Stimulated activated memory B cell treated with anti-CD40 and anti-IgM and Interleukin-4, amounts not matched to agents 10 μg/mL and 1 μg/mL and 100 μg/mL, for 72 hours (primary cell): ENCODE data around the gene MYO9B.

Experiments used
- ATAC-seq: fragments of 150-1000 bp; cut with Tn5 transposase; 2 replicates; pipeline ENCODE4 v1.10.0; 2021
- H3K27ac Mint-ChIP-seq: one replicate; pipeline ENCODE4 v1.8.0; 2022; ENCODE audit warnings: mild to moderate bottlenecking, mixed read lengths
- H3K27me3 Mint-ChIP-seq: one replicate; pipeline ENCODE4 v1.8.0; 2022; ENCODE audit warnings: mixed read lengths
- H3K36me3 Mint-ChIP-seq: one replicate; pipeline ENCODE4 v1.8.0; 2022; ENCODE audit warnings: mixed read lengths
- H3K4me1 Mint-ChIP-seq: one replicate; pipeline ENCODE4 v1.8.0; 2022; ENCODE audit warnings: mixed read lengths
- H3K4me3 Mint-ChIP-seq: one replicate; pipeline ENCODE4 v1.8.0; 2022; ENCODE audit warnings: mild to moderate bottlenecking, moderate library complexity, mixed read lengths
- H3K9me3 Mint-ChIP-seq: one replicate; pipeline ENCODE4 v1.8.0; 2022; ENCODE audit warnings: mixed read lengths

Gene MYO9B

DNA sequence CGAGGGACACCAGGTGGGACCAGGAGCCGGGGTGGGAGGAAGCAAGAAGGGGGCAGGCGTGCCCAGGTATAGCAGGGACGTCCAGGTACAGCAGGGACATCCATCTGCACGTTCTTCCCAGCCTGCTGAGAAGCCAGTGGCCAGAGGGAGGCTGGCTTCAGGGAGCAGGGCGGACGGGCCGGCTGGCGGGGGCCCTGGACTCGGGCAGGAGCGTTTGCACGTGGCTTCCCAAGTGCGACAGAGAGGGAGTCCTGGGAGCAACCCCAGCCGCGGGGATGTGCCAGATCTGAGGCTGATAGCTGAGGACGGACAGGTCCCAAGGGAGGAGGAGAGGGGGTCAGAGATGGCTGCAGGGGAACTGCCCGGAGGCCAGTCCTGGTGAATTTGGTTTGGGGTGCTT, 36.7 kb downstream of the MYO9B start:
- H3K4me1 Mint-ChIP-seq, result peaks cover 89% of the 10 kb centered on the region
- no peak for ATAC-seq
- H3K36me3 Mint-ChIP-seq, result peaks cover 73% of the 10 kb centered on the region
- H3K4me3 Mint-ChIP-seq, result no peak overlapping the region
- no peaks in the 10 kb centered on the region for H3K27me3 Mint-ChIP-seq
- H3K9me3 Mint-ChIP-seq, result no peaks in the 10 kb centered on the region
- peak overlapping the region; percentile 96 for H3K27ac Mint-ChIP-seq

DNA sequence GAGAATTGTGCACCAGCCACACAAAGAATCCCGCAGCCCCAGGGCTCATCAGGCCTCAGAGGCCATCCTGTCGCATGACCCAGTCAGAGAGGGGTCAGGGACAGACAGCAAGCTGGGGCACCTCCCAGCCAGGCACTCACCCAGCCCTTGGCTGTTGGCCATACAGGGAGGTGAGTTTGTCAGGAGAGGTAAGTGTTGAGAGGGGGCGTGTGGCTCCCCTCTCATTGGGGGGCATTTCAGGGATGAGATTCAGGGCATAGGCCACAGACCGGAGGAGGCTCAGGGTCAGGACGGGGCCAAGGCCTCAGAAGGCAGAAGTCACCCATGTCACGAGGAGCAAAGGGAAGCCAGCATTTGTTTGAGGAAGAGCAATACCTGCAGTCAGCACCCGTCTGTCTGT, 37.1 kb downstream of the MYO9B start:
- Mint-ChIP-seq H3K4me3 (no peak overlapping the region), H3K27me3 (no peaks in the 10 kb centered on the region), H3K27ac (peak overlapping the region; percentile 96), H3K4me1 (peaks cover 85% of the 10 kb centered on the region), H3K9me3 (no peaks in the 10 kb centered on the region), H3K36me3 (peaks cover 68% of the 10 kb centered on the region)
- no peak for ATAC-seq

DNA sequence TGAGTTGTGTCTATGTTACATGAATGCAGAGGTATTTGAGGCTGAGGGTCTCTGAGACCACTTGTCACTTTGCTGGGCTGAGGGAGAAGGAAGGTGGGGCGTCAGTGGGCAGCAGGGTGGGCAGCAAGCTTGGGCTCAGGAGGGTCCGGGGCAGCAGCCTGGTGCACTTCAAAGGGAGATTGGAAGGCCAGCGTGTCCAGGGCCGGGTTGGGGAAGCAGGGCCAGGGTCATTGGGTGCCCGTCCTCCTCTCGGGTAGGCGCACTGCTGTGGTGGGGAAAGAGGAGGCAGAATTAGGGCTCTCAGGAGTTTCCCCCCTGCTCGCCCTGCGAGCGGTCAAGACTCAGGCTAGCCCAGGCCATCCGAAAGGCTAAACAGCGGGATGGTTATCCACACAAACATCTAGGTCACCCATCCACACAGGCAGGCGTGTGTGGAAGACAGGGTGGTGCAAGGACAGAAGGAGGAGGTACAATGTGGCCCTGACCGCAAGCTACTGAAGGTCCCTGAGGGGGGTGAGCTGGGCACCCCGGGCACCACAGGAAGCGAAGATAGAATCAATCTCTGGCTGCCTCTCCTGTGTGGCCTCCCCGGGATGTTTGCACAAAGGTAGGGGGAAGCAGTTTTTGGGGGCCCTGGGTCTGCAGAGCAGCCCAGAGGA, 37.7 kb downstream of the MYO9B start:
- Mint-ChIP-seq H3K4me1 (peaks cover 79% of the 10 kb centered on the region), H3K9me3 (no peaks in the 10 kb centered on the region), H3K27me3 (no peaks in the 10 kb centered on the region), H3K27ac (peak overlapping the region; percentile 96), H3K4me3 (no peak overlapping the region), H3K36me3 (peaks cover 63% of the 10 kb centered on the region)
- ATAC-seq, result no peak

DNA sequence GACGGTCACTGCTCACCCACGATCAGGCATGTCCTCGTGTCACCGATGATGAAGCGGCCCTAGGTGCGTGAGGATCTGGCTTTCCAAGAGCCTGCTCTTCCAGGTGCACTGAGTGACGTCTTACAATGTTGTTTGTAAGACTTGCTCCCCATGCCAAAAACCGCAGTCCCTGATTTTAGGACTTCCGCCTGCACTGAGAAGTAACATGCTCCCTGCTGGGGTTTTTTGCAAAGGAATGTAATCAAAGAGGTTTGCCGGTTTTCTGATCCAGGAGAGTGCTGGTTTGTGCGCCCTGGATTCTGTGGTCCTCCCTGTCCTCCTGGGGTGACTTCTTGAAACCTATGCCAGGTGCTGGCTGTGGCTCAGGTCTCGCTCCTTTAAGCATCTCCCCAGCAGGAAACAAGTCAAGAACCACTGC, 38.8 kb downstream of the MYO9B start:
- Mint-ChIP-seq H3K27me3 (no peaks in the 10 kb centered on the region), H3K9me3 (no peaks in the 10 kb centered on the region), H3K36me3 (peaks cover 64% of the 10 kb centered on the region), H3K4me1 (peaks cover 67% of the 10 kb centered on the region), H3K4me3 (no peak overlapping the region), H3K27ac (peak overlapping the region; percentile 25)
- ATAC-seq, result no peak

DNA sequence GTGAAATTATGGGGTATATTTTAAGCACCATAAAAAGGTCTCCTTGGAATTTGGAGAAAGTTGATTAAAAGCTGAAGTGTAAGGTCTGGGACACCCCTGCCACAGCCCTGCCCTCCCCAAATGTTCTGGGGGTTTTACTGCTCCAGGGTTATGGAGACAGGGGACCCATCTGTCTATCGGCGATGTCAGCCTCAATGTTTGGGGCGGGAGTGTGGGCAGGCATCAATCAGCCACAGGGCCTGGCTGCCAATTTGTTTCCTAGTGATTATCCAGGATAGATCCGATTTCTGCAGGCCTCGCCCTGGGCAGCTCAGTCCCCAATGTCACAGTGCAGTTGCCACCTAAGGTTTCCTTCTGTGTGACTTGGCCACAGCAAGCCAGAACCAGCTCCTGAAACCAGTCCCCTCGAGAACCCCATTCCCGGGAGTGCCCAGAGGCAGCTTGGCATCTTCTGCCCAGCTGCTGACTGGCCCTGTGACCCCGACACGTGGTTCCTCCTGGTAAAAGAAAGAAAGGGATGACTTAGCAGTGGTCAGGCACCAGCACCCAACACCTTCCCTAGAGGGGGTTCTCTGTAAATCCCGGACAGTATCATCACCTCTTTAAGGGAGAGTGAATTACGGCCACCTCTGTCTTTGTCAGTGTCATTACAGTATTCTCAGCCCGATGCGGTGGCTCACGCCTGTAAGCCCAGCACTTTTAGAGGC, 41.6 kb downstream of the MYO9B start:
- no peak for ATAC-seq
- Mint-ChIP-seq H3K27ac (peak overlapping the region; percentile 70), H3K4me1 (peaks cover 56% of the 10 kb centered on the region), H3K36me3 (peaks cover 58% of the 10 kb centered on the region), H3K4me3 (no peak overlapping the region), H3K27me3 (no peaks in the 10 kb centered on the region), H3K9me3 (no peaks in the 10 kb centered on the region)

DNA sequence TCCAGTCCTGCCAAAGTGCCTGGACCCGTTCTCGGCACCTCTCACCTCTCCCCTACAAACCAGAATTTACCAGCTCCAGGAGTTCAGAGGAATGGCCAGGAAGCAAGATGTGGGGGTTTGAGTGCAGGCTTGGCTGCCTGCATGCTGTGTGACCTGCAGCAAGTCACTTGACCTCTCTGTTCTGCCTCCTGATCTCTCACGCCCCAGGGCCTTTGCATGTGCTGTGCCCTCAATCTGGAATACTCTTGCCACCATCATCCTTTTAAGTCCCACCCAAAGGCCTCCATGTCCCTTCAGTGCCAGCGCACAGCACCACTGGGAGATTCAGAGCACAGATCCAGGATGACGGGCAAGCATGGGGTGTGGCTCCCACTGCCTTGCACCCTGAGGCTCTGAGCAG, 43.4 kb downstream of the MYO9B start:
- Mint-ChIP-seq H3K27ac (no peak overlapping the region), H3K36me3 (peaks cover 56% of the 10 kb centered on the region), H3K4me3 (no peak overlapping the region), H3K27me3 (no peaks in the 10 kb centered on the region), H3K9me3 (no peaks in the 10 kb centered on the region), H3K4me1 (peaks cover 44% of the 10 kb centered on the region)
- ATAC-seq, result no peak

DNA sequence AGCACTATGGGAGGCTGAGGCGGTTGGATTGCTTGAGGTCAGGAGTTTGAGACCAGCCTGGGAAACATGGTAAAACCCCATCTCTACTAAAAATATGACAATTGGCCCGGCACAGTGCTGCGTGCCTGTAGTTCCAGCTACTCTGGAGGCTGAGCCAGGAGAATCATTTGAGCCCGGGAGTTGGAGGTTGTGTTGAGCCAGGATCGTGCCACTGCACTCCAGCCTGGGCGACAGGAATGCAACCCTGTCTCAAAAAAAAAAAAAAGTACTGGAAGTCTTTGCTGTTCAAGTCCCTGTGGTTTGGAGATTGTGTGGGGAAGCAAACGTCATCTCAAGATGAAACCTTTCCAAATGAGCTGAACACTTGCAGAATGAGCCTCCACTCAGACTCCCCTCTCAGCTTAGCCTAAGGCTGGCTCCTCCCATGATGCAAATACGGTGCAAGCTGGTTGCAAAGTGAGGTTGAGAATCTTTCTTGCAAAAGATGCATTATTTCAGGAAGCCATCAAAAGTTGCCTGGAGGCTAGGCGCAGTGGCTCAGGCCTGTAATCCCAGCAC, 46.2 kb downstream of the MYO9B start:
- Mint-ChIP-seq H3K4me3 (no peak overlapping the region), H3K27ac (peak overlapping the region; percentile 48), H3K36me3 (peaks cover 35% of the 10 kb centered on the region), H3K4me1 (peaks cover 47% of the 10 kb centered on the region), H3K9me3 (no peaks in the 10 kb centered on the region), H3K27me3 (no peaks in the 10 kb centered on the region)
- ATAC-seq, result no peak

DNA sequence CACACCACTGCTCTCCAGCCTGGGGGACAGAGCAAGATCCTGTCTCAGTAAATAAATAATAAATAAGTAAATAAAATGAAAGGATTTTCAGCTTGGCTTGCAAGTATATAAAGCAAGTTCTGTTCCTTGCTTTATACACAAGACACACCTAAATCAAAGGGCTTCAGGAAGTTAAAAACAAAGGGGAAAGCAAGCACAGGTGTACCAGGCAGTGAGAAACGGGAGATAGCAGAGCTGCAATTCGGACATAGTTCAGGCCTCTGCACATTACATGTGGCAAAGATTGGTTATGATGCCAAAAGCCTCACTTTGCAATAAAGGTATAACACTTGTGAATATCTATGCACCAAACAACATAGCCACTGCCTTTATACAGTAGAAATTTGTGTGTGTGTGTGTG, 47.5 kb downstream of the MYO9B start:
- H3K4me1 Mint-ChIP-seq, result peaks cover 53% of the 10 kb centered on the region
- no peaks in the 10 kb centered on the region for H3K9me3 Mint-ChIP-seq

DNA sequence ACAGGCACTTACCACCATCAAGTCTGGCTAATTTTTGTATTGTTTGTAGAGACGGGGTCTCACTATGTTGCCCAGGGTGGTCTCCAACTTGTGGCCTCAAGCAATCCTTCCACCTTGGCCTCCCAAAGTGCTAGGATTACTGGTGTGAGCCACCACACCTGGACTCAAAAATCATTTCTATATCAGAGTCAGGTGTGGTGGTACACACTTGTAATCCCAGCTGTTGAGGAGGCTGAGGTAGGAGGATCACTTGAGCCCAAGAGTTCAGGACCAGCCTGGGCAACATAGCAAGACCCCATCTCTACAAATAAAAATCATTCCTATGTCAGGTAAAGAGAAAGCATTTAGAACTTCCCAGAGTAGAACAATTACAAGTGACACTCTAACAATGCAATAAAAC, 48.4 kb downstream of the MYO9B start:
- H3K27me3 Mint-ChIP-seq, result no peaks in the 10 kb centered on the region
- no peak for ATAC-seq
- H3K27ac Mint-ChIP-seq, result peak overlapping the region; percentile 98
- H3K4me1 Mint-ChIP-seq, result peaks cover 60% of the 10 kb centered on the region
- no peaks in the 10 kb centered on the region for H3K9me3 Mint-ChIP-seq
- H3K4me3 Mint-ChIP-seq, result no peak overlapping the region
- H3K36me3 Mint-ChIP-seq, result peaks cover 44% of the 10 kb centered on the region

More for the DNA sequence above, 47.5 kb downstream of the MYO9B start:
- H3K36me3 Mint-ChIP-seq, result peaks cover 41% of the 10 kb centered on the region
- no peak overlapping the region for H3K4me3 Mint-ChIP-seq
- no peak for ATAC-seq
- peak overlapping the region; percentile 98 for H3K27ac Mint-ChIP-seq
- no peaks in the 10 kb centered on the region for H3K27me3 Mint-ChIP-seq

DNA sequence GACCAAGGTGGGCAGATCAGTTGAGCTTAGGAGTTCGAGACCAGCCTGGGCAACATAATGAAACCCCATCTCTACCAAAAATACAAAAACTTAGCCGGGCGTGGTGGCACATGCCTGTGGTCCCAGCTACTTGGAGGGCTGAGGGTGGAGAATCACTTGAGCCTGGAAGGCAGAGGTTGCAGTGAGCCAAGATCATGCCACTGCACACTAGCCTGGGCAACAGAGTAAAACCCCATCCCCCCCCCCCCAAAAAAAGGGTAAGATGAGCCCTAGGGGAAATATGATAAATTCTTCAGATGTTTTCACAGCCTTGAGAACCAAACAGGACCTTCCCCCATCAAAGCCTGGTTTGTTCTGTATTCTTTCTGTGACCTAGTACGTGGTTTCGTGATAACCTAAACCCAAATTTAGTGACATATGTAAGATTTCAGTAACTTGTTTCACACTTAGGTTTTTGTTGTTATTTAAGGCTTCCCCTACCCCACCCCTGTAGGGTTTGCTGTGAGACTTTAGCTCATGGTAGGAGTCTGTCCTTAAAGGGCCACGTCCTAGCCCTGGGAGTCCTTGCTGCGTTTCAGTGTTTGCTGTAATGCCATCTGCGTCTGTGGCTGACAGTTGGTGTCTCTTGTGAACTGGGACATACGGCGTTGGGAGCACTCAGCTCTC, 49.6 kb downstream of the MYO9B start:
- peak overlapping the region; percentile 75 for H3K4me3 Mint-ChIP-seq

DNA sequence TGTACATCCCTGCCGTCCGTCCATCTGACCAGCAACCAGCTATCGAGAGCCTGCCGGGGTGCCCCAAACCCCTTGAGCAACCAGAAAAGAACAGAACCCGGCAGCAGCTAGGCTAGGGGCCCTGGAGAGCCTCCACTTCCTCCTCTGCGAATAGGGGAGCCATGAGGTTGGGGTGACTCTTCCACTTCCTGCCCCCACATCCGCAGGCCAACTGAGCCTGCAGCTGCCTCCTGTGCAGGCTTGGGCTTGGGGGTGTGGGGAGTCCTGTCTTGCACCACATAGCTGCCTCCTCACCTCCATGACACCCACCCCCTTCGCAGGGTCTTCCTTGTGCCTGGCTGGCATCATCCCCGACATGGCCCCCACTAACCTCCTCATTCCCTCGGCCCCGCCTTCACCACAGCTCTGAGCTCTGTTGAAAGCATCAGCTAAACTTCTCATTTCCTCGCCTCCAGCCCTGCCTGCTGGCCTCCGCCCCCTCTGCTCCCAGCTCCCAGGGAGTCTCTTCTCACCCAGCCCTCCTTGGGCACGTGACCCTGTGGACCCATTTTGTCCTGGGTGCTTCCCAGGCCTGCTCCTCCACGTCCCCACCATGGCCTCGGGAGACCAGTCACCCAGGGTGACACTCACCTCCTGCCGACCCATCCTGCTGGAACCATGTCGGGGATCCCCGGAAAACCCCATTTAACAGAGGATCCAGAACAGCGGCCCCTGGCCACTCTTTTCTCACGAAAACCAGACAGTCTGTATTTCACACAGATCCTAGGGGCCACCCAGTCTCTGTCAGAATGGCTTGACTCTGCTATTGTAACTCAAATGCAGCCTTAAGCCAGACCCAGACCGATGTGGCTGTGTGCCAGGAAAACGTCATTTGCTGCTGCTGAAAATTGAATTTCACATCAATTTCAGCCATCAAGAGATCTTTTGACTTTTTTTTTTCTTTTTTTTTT, 50.4 kb downstream of the MYO9B start:
- H3K4me3 Mint-ChIP-seq, result peak overlapping the region; percentile 75
- H3K36me3 Mint-ChIP-seq, result peaks cover 41% of the 10 kb centered on the region
- peak overlapping the region; percentile 98 for H3K27ac Mint-ChIP-seq
- no peaks in the 10 kb centered on the region for H3K27me3 Mint-ChIP-seq
- ATAC-seq, result peak; percentile 92
- H3K9me3 Mint-ChIP-seq, result no peaks in the 10 kb centered on the region
- H3K4me1 Mint-ChIP-seq, result peaks cover 69% of the 10 kb centered on the region

More for the DNA sequence above, 49.6 kb downstream of the MYO9B start:
- H3K27me3 Mint-ChIP-seq, result no peaks in the 10 kb centered on the region
- H3K4me1 Mint-ChIP-seq, result peaks cover 66% of the 10 kb centered on the region
- peak; percentile 75 for ATAC-seq
- peak overlapping the region; percentile 98 for H3K27ac Mint-ChIP-seq
- H3K9me3 Mint-ChIP-seq, result no peaks in the 10 kb centered on the region
- H3K36me3 Mint-ChIP-seq, result peaks cover 45% of the 10 kb centered on the region

DNA sequence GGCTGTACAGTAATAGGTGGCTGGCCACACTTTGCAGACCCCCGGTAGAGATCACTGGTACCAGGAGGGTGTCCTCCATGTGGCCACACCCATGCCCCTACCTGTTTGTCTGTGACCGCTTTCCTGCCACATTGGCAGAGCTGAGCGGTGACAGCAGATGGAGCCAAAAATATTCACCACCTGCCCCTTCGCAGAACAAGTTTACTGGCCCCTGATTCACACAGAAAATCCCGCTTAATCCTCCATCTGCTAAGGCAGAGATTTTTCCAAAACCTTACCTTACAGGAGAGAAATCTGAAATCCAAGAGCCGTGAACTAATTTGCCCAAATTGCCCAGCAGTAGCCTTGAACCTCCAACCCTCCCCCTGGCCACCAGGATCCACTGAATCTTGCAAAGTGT, 52.1 kb downstream of the MYO9B start:
- Mint-ChIP-seq H3K27ac (peak overlapping the region; percentile 98), H3K27me3 (no peaks in the 10 kb centered on the region), H3K36me3 (peaks cover 34% of the 10 kb centered on the region), H3K4me3 (no peak overlapping the region), H3K4me1 (peaks cover 61% of the 10 kb centered on the region), H3K9me3 (no peaks in the 10 kb centered on the region)
- ATAC-seq, result no peak

DNA sequence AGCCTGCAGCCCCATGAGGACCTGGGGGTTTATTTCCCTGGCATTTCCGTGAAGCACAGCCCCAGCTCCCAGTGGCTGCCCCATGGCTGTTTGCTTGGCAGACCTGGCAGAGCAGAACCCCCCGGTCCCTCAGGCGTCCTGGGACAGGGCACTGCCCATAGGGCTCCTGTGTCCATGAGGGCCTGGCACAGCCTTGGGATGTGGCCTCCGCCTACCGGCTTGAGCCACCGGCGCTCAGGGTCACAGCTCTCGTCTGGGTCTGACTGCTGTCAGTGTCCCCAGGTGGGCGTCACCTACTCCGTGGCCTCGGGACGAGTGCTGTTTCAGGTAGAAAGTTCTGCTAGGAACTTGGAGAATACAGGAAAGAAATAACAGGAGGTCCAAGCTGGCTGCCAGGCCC, 52.8 kb downstream of the MYO9B start:
- no peak for ATAC-seq
- Mint-ChIP-seq H3K4me3 (no peak overlapping the region), H3K27me3 (no peaks in the 10 kb centered on the region), H3K27ac (peak overlapping the region; percentile 98), H3K36me3 (peaks cover 32% of the 10 kb centered on the region), H3K4me1 (peaks cover 66% of the 10 kb centered on the region), H3K9me3 (no peaks in the 10 kb centered on the region)

DNA sequence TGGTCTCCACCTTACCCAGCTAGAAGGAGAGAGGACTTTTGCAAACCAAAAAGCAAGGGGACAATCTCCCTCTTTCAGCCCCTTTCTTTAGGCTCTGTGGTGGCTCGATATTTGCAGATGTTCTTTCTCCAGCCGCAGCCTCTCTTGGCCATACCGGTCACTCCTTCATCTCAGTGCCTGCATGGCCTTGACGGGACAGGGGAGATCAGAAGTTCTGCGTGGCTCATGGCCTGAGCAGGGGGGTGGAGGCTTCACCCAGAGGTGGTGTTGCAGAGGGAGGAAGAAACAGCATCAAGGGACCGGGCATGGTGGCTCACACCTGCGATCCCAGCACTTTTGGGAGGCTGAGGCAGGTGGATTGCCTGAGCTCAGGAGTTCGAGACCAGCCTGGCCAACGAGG, 53.2 kb downstream of the MYO9B start:
- H3K27ac Mint-ChIP-seq, result peak overlapping the region; percentile 98
- peaks cover 70% of the 10 kb centered on the region for H3K4me1 Mint-ChIP-seq
- no peak for ATAC-seq
- H3K4me3 Mint-ChIP-seq, result no peak overlapping the region
- peaks cover 37% of the 10 kb centered on the region for H3K36me3 Mint-ChIP-seq
- H3K27me3 Mint-ChIP-seq, result no peaks in the 10 kb centered on the region
- no peaks in the 10 kb centered on the region for H3K9me3 Mint-ChIP-seq
